Erythroblast (primary cell): ENCODE results near the gene ATPAF2.

ENCODE experiments used
- GATA1 ChIP-seq: IDR thresholded peaks from 2 replicates; pipeline ENCODE4 v1.6.1; 2011; ENCODE audit warnings: low read depth, mild to moderate bottlenecking, control low read depth, low read length, moderate library complexity
- POLR2A ChIP-seq: IDR thresholded peaks from 2 replicates; pipeline ENCODE4 v1.6.1; 2011; ENCODE audit warnings: mild to moderate bottlenecking, low read length

DNA sequence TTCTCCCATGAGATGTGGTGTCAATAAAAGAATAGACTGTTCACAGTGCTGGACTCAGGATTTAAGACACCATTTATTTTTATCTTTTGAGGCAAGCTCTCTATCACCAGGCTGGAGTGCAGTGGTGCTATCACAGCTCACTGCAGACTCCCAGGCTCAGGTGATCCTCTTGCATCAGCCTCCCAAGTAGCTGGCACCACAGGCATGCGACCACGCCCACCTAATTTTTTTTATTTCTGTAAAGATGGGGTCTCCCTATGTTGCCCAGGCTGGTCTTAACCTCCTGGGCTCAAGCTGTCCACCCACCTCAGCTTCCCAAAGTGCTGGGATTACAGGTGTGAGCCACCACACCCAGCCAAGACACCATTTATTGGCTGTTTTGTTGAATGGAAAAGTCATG, 30.1 kb upstream of the ATPAF2 start:
- no peak for TF ChIP-seq POLR2A
- TF ChIP-seq GATA1: no peak
